OCI-LY3 (cell line): ENCODE measurements around the gene ARHGAP6.

ENCODE experiments used
- EZH2phosphoT487 ChIP-seq: fragments of 200-600 bp; shearing (Covaris generic); IDR thresholded peaks from 2 replicates; pipeline ENCODE4 v1.6.1; 2018; ENCODE audit warnings: antibody characterized with exemption, mixed run types, low read depth
- TF ChIP-seq, protein P1 (sequence below): fragments of 200-600, 300-600 bp; sonication (generic); IDR thresholded peaks from 2 replicates; pipeline ENCODE4 v1.5.1; 2014; ENCODE audit warnings: antibody characterized with exemption, low read length, low read depth

- TF ChIP-seq, protein P1, sequence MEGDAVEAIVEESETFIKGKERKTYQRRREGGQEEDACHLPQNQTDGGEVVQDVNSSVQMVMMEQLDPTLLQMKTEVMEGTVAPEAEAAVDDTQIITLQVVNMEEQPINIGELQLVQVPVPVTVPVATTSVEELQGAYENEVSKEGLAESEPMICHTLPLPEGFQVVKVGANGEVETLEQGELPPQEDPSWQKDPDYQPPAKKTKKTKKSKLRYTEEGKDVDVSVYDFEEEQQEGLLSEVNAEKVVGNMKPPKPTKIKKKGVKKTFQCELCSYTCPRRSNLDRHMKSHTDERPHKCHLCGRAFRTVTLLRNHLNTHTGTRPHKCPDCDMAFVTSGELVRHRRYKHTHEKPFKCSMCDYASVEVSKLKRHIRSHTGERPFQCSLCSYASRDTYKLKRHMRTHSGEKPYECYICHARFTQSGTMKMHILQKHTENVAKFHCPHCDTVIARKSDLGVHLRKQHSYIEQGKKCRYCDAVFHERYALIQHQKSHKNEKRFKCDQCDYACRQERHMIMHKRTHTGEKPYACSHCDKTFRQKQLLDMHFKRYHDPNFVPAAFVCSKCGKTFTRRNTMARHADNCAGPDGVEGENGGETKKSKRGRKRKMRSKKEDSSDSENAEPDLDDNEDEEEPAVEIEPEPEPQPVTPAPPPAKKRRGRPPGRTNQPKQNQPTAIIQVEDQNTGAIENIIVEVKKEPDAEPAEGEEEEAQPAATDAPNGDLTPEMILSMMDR, result no peak
- TF ChIP-seq EZH2phosphoT487, result no peak
Measured at GRCh38 chrX:11105080-11105479, 560.6 kb downstream of the ARHGAP6 start.
